Trophoblast cell (in vitro differentiated cells and primary cell): ENCODE results near the gene MYCBP2.
"Not testable (repeated sequence)": the region's sequence is repeated elsewhere in the genome, so short reads cannot be mapped to it uniquely, and the experiment has no call there.

Source experiments
- DNase-seq, 2 donors: peaks; one replicate each; pipeline ENCODE4 v3.0.0-alpha.2; 2016
- H2AFZ ChIP-seq: 2 replicates; pipeline ENCODE4 v1.6.1; 2013; ENCODE audit warnings: low read length, moderate library complexity, mild to moderate bottlenecking; ENCODE audit not compliant: insufficient read depth, poor library complexity
- H2AK5ac ChIP-seq: 2 replicates; pipeline ENCODE4 v1.6.1; 2013; ENCODE audit warnings: mild to moderate bottlenecking, low read length
- H2BK120ac ChIP-seq: 2 replicates; pipeline ENCODE4 v1.6.1; 2013; ENCODE audit warnings: low read length, mild to moderate bottlenecking, moderate library complexity; ENCODE audit not compliant: insufficient read depth, poor library complexity
- H2BK12ac ChIP-seq: 2 replicates; pipeline ENCODE4 v1.6.1; 2013; ENCODE audit warnings: mild to moderate bottlenecking, low read length, moderate library complexity
- H2BK5ac ChIP-seq: 2 replicates; pipeline ENCODE4 v1.6.1; 2013; ENCODE audit warnings: low read length, low read depth, moderate library complexity, mild to moderate bottlenecking; ENCODE audit not compliant: poor library complexity
- H3K14ac ChIP-seq: 2 replicates; pipeline ENCODE4 v1.6.1; 2013; ENCODE audit warnings: mild to moderate bottlenecking, low read length
- H3K18ac ChIP-seq: 2 replicates; pipeline ENCODE4 v1.6.1; 2013; ENCODE audit warnings: mild to moderate bottlenecking, low read length
- H3K23ac ChIP-seq: 2 replicates; pipeline ENCODE4 v1.6.1; 2013; ENCODE audit warnings: low read length
- H3K27ac ChIP-seq: 2 replicates; pipeline ENCODE4 v1.5.1; 2013; ENCODE audit warnings: low read depth, mild to moderate bottlenecking, inconsistent platforms, low read length, moderate library complexity
- H3K27me3 ChIP-seq: 2 replicates; pipeline ENCODE4 v1.6.1; 2013; ENCODE audit warnings: inconsistent platforms, mild to moderate bottlenecking, low read length, moderate library complexity; ENCODE audit not compliant: insufficient read depth
- H3K36me3 ChIP-seq, 2 experiments: 1 replicate in 1 of 2; 2 replicates in 1 of 2; pipeline ENCODE4 v1.6.1; 2013; ENCODE audit warnings: low read length in 2 of 2, mild to moderate bottlenecking in 2 of 2, moderate library complexity in 1 of 2; ENCODE audit not compliant: insufficient read depth in 2 of 2, control insufficient read depth in 1 of 2
- H3K4ac ChIP-seq: 2 replicates; pipeline ENCODE4 v1.6.1; 2013; ENCODE audit warnings: low read depth, mild to moderate bottlenecking, low read length, moderate library complexity
- H3K4me1 ChIP-seq, 2 experiments: 1 replicate in 1 of 2; 2 replicates in 1 of 2; pipeline ENCODE4 v1.6.1; 2013; ENCODE audit warnings: low read length in 2 of 2, mild to moderate bottlenecking in 2 of 2, moderate library complexity in 1 of 2; ENCODE audit not compliant: insufficient read depth in 2 of 2, control insufficient read depth in 1 of 2
- H3K4me2 ChIP-seq: 2 replicates; pipeline ENCODE4 v1.6.1; 2013; ENCODE audit warnings: inconsistent platforms, mild to moderate bottlenecking, low read length, moderate library complexity
- H3K4me3 ChIP-seq: 2 replicates; pipeline ENCODE4 v1.5.1; 2013; ENCODE audit warnings: mild to moderate bottlenecking, low read depth, low read length, inconsistent platforms
- H3K79me1 ChIP-seq: one replicate; pipeline ENCODE4 v1.6.1; 2013; ENCODE audit warnings: low read length
- H3K79me2 ChIP-seq: 2 replicates; pipeline ENCODE4 v1.6.1; 2013; ENCODE audit warnings: low read length, mild to moderate bottlenecking; ENCODE audit not compliant: control insufficient read depth, insufficient read depth, poor library complexity
- H3K9ac ChIP-seq: 2 replicates; pipeline ENCODE4 v1.6.1; 2013; ENCODE audit warnings: mild to moderate bottlenecking, low read length
- H3K9me3 ChIP-seq: 2 replicates; pipeline ENCODE4 v1.6.1; 2013; ENCODE audit warnings: low read depth, mild to moderate bottlenecking, control low read depth, inconsistent platforms, low read length; ENCODE audit not compliant: insufficient read depth
- H4K12ac ChIP-seq: 2 replicates; pipeline ENCODE4 v1.6.1; 2013; ENCODE audit warnings: low read depth, mild to moderate bottlenecking, low read length, moderate library complexity
- H4K8ac ChIP-seq: 2 replicates; pipeline ENCODE4 v1.6.1; 2013; ENCODE audit warnings: low read depth, mild to moderate bottlenecking, low read length, moderate library complexity
- H4K91ac ChIP-seq: one replicate; pipeline ENCODE4 v1.6.1; 2013; ENCODE audit warnings: low read depth, mild to moderate bottlenecking, low read length, moderate library complexity
- WGBS: extraction: QIAGEN DNeasy Blood & Tissue Kit; methylation state at CpG from one replicate; pipeline ENCODE4 v1.1.7; 2013; ENCODE audit warnings: missing lambda C conversion rate; ENCODE audit not compliant: insufficient read length, insufficient coverage; ENCODE audit errors: extremely low coverage; 5-methylcytosine and 5-hydroxymethylcytosine counted together

MYCBP2 gene

DNA sequence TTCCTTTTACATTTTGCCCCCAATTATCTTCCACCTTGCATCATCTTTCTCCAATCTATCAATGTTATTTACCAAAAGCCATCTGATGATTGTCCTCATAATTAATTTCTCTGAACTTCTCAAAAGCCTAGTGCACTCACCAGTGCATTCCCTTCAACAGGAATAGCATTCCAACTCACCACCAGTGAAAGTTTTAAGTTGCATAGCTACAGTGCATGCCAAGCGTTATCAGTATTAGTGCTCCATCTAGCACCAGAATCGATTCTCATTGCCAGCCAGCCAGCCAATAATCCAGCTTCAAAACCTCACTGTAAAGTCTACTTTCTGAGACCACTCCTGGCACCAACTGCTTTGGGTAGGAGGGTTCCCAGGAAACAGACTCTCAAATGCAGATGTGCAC, 7.4 kb downstream of the MYCBP2 start:
- Histone ChIP-seq H3K4me3 (no peak overlapping the region), H3K4me1 (no peaks in the 10 kb centered on the region), H3K79me1 (no peaks in the 10 kb centered on the region), H2AFZ (no peak overlapping the region), H3K18ac (no peak overlapping the region), H4K8ac (no peak overlapping the region), H3K27ac (no peak overlapping the region), H4K12ac (no peak overlapping the region), H3K9ac (no peak overlapping the region), H3K14ac (no peak overlapping the region), H2BK120ac (no peak overlapping the region), H3K4me2 (no peak overlapping the region), H3K9me3 (no peaks in the 10 kb centered on the region), H3K36me3 (peaks cover 0 to 1% of the 10 kb centered on the region in 2 experiments), H2BK5ac (no peak overlapping the region), H3K4ac (no peak overlapping the region), H4K91ac (no peak overlapping the region), H3K27me3 (no peaks in the 10 kb centered on the region), H3K79me2 (no peaks in the 10 kb centered on the region), H2BK12ac (no peak overlapping the region), H2AK5ac (no peak overlapping the region), H3K23ac (no peak overlapping the region)
- no CpG with 5 or more reads among the region's 2 CpGs for WGBS
- DNase-seq, result no peak

GRCh38 chr13:77318741-77319140, 8.2 kb downstream of the MYCBP2 start:
- Histone ChIP-seq H3K4me1 (no peaks in the 10 kb centered on the region), H3K18ac (no peak overlapping the region), H4K91ac (no peak overlapping the region), H3K36me3 (peaks cover 0 to 1% of the 10 kb centered on the region in 2 experiments), H3K27ac (no peak overlapping the region), H3K9ac (no peak overlapping the region), H2AK5ac (no peak overlapping the region), H3K9me3 (no peaks in the 10 kb centered on the region), H3K4me3 (no peak overlapping the region), H3K4me2 (no peak overlapping the region), H2BK5ac (no peak overlapping the region), H2BK120ac (no peak overlapping the region), H4K8ac (no peak overlapping the region), H3K14ac (no peak overlapping the region), H3K23ac (no peak overlapping the region), H3K79me1 (no peaks in the 10 kb centered on the region), H3K27me3 (no peaks in the 10 kb centered on the region), H4K12ac (no peak overlapping the region), H3K79me2 (no peaks in the 10 kb centered on the region), H2AFZ (no peak overlapping the region), H2BK12ac (no peak overlapping the region), H3K4ac (no peak overlapping the region)
- peak in 1 of 2 donors; percentile 56 for DNase-seq
- no CpG with 5 or more reads among the region's 2 CpGs for WGBS

GRCh38 chr13:77316430-77316829, 10.5 kb downstream of the MYCBP2 start:
- Histone ChIP-seq H3K9me3 (no peaks in the 10 kb centered on the region), H3K18ac (no peak overlapping the region), H3K23ac (no peak overlapping the region), H3K27me3 (no peaks in the 10 kb centered on the region), H2BK120ac (no peak overlapping the region), H4K8ac (no peak overlapping the region), H3K79me1 (no peaks in the 10 kb centered on the region), H3K9ac (no peak overlapping the region), H3K27ac (no peak overlapping the region), H3K4me2 (no peak overlapping the region), H3K4ac (no peak overlapping the region), H3K4me3 (no peak overlapping the region), H4K12ac (no peak overlapping the region), H4K91ac (no peak overlapping the region), H3K4me1 (no peaks in the 10 kb centered on the region), H3K14ac (no peak overlapping the region), H2BK12ac (no peak overlapping the region), H3K36me3 (peaks cover 0 to 1% of the 10 kb centered on the region in 2 experiments), H3K79me2 (no peaks in the 10 kb centered on the region), H2BK5ac (no peak overlapping the region), H2AFZ (no peak overlapping the region), H2AK5ac (no peak overlapping the region)
- no peak for DNase-seq
- WGBS, result no CpG with 5 or more reads among the region's 4 CpGs

DNA sequence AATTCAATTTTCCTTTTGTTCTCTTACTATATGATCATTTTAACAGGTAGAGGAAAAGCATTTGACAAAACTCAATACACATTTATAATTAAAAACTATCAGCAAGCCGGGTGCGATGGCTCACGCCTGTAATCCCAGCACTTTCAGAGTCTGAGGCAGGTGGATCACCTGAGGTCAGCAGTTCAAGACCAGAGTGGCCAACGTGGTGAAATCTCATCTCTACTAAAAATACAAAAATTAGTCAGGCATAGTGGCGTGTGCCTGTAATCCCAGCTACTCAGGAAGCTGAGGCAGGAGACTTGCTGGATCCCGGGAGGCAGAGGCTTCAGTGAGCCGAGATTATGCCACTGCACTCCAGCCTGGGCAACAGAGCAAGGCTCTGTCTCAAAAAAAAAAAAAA, 11.4 kb downstream of the MYCBP2 start:
- no CpG with 5 or more reads among the region's 7 CpGs for WGBS
- H3K4me3 ChIP-seq, H4K12ac ChIP-seq, H2BK5ac ChIP-seq, H3K79me2 ChIP-seq, H2AK5ac ChIP-seq, H2AFZ ChIP-seq, H3K14ac ChIP-seq, H3K4ac ChIP-seq, H3K27me3 ChIP-seq, H4K8ac ChIP-seq, H3K4me1 ChIP-seq, H3K9ac ChIP-seq, H2BK120ac ChIP-seq, H3K18ac ChIP-seq, H2BK12ac ChIP-seq, H3K27ac ChIP-seq, H3K23ac ChIP-seq, H3K9me3 ChIP-seq, H3K36me3 ChIP-seq, H4K91ac ChIP-seq, DNase-seq, H3K4me2 ChIP-seq, H3K79me1 ChIP-seq: not testable (repeated sequence)
